Naive B cell (primary cell): Measurements from ENCODE around the gene FGFR1OP2. TPM values are rescaled to one million over a fixed set of nuclear protein-coding genes. Genes with fewer than 3 reads are reported as not detected.

ENCODE experiments used
- ATAC-seq, 2 donors: fragments of 150-1000 bp; cut with Tn5 transposase; 2 replicates each; pipeline ENCODE4 v1.10.0; 2021; ENCODE audit warnings: low read depth in 2 of 2, mild to moderate bottlenecking in 2 of 2, moderate library complexity in 2 of 2
- DNase-seq: peaks from one replicate; pipeline ENCODE4 v3.0.0; 2022
- H3K27ac Mint-ChIP-seq, 6 donors: one replicate each; pipeline ENCODE4 v1.8.0; 2020 to 2022; ENCODE audit warnings: mild to moderate bottlenecking in 6 of 6, mixed read lengths in 6 of 6, moderate library complexity in 5 of 6, inconsistent platforms in 2 of 6
- H3K27me3 Mint-ChIP-seq, 3 donors: one replicate each; pipeline ENCODE4 v1.8.0; 2021 to 2022; ENCODE audit warnings: mixed read lengths in 3 of 3, mild to moderate bottlenecking in 1 of 3
- H3K36me3 Mint-ChIP-seq, 2 donors: one replicate each; pipeline ENCODE4 v1.8.0; 2020 to 2022; ENCODE audit warnings: mixed read lengths in 2 of 2, inconsistent platforms in 1 of 2, mild to moderate bottlenecking in 1 of 2
- H3K4me1 Mint-ChIP-seq, 3 donors: one replicate each; pipeline ENCODE4 v1.8.0; 2020 to 2022; ENCODE audit warnings: mixed read lengths in 3 of 3, inconsistent platforms in 1 of 3, mild to moderate bottlenecking in 1 of 3, moderate library complexity in 1 of 3
- H3K4me3 Mint-ChIP-seq, 8 donors: one replicate each; pipeline ENCODE4 v1.8.0; 2020 to 2022; ENCODE audit warnings: mild to moderate bottlenecking in 8 of 8, mixed read lengths in 8 of 8, moderate library complexity in 8 of 8, inconsistent platforms in 2 of 8
- H3K9me3 Mint-ChIP-seq, 7 donors: one replicate each; pipeline ENCODE4 v1.8.0; 2020 to 2022; ENCODE audit warnings: mixed read lengths in 7 of 7, mild to moderate bottlenecking in 5 of 7, inconsistent platforms in 2 of 7, moderate library complexity in 1 of 7
- polyA plus RNA-seq, 6 donors: library from polyadenylated mRNA; unstranded; fragments of 300-500 nt; fragmentation: Illumina TruSeq; gene quantifications; one replicate each; pipeline ENCODE4 v1.2.3, GENCODE V29; 2021; ENCODE audit warnings: low read depth in 6 of 6

The FGFR1OP2 gene
- polyA plus RNA-seq, 6 donors from 2014 or later = 54.2 to 68.4 (median 59.5) TPM

DNA sequence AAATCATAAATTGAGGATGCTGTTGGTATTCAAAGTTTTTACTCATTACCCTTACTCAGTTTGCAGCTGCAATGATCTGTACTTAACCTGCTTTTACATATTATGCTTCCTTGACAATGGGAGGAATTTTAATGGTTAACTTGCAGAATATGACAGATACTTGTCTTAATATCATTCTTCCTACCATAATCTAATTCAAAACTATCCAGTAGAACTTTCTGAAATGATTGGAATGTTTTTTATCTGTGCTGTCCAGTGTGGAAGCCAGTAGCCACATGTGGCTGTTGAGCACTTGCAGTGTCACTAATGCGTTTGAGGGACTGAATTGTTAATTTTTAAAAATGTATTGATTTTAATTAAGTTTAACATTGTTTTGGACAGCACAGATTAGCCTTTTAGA lies 23.5 kb downstream of the FGFR1OP2 start:
- peak overlapping the region in 1 of 6 donors; percentile 67 for H3K27ac Mint-ChIP-seq

DNA sequence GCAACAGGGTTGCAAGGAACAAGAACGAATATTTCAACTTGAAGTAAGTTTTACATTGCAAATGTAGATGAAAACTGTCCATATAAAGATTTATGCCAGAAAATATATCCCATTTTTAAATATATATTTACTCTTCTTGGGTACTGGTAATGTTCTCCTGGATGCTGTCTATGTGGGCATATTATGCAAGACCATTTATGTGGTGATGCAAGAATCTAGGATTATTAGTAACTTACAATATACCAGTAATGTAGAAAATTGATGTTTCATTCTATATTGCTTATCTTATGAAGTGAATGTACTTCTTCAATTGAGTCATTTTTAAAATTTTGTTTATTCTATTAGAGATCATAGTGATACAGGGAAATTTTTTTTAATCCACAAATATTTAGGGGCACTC lies 25.1 kb downstream of the FGFR1OP2 start:
- Mint-ChIP-seq H3K27ac (peak overlapping the region in 1 of 6 donors; percentile 51), H3K4me3 (no peak overlapping the region), H3K36me3 (peaks cover 0 to 18% of the 10 kb centered on the region in 2 donors), H3K9me3 (no peaks in the 10 kb centered on the region), H3K4me1 (no peaks in the 10 kb centered on the region), H3K27me3 (no peaks in the 10 kb centered on the region)
- ATAC-seq (no peak), DNase-seq (no peak)

More for the DNA sequence above, 23.5 kb downstream of the FGFR1OP2 start:
- Mint-ChIP-seq H3K4me3 (no peak overlapping the region), H3K4me1 (peaks cover 0 to 3% (median 0%) of the 10 kb centered on the region in 3 donors), H3K27me3 (no peaks in the 10 kb centered on the region), H3K9me3 (no peaks in the 10 kb centered on the region), H3K36me3 (peaks cover 8 to 19% of the 10 kb centered on the region in 2 donors)
- no peak for DNase-seq
- ATAC-seq = no peak

DNA sequence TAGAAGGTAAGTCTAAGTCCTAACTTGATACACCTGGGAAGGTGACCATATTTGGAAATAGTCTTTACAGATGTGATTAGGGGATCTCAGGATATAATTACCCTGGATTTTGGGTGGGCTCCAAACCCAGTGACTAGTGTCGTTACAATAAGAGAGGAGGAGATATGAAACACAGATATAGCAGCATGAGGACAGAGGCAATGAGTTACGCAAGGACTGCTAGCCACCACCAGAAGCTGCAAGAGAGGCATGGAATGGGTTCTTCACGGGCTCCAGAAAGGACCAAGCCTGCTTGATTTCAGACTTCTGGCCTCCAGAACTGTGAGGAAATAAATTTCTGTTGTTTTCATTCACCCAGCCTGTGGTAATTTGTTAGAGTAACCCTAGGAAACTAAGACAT lies 28.6 kb downstream of the FGFR1OP2 start:
- Mint-ChIP-seq H3K27ac (no peak overlapping the region), H3K9me3 (no peaks in the 10 kb centered on the region)
- DNase-seq = no peak

DNA sequence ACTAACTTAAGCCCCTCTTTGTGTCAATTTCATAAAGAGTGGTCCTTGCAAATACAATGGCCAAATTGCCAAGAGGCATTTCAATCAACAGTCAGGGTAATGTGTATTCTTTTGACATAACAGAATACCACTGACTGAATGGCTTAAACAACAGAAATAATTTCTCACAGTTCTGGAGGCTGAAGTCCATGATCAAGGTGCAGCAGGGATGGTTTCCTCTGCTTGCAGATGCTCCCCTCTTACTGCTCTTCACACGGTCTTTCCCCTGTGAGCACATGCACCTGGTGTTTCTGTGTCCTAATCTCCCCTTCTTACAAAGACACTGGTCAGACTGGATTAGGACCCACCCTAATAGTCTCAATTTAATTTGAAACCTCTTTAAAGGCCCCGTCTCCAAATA lies 31.9 kb downstream of the FGFR1OP2 start:
- Mint-ChIP-seq H3K27ac (peak overlapping the region in 2 of 6 donors; percentile 18 to 24), H3K27me3 (no peaks in the 10 kb centered on the region), H3K4me1 (peaks cover 5 to 14% (median 12%) of the 10 kb centered on the region in 3 donors), H3K36me3 (peaks cover 13 to 15% of the 10 kb centered on the region in 2 donors), H3K9me3 (no peaks in the 10 kb centered on the region), H3K4me3 (no peak overlapping the region)
- ATAC-seq (no peak), DNase-seq (no peak)

More for the DNA sequence above, 28.6 kb downstream of the FGFR1OP2 start:
- Mint-ChIP-seq H3K36me3 (peaks cover 0 to 12% of the 10 kb centered on the region in 2 donors), H3K4me3 (no peak overlapping the region), H3K4me1 (peaks cover 0 to 9% (median 9%) of the 10 kb centered on the region in 3 donors), H3K27me3 (no peaks in the 10 kb centered on the region)
- no peak for ATAC-seq

DNA sequence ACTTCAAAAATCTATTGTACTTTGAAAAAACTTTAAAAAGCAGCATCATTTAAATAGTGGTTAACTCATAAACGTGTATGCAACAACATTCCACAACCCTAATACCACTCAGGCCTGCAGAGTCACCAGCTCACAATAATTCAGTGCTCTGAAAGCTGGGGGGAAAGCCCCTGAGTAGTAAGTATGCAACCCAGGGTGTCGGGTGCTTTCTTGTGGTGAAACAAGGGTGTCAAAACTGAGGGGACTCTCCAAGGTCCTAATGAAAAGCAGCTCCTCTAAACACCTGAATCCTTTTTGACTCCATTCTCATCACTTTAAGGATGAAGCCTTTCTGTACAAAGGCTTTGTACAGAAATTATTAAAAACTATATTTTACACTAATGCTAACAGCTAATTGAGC lies 33.7 kb downstream of the FGFR1OP2 start:
- H3K36me3 Mint-ChIP-seq = peaks cover 13 to 24% of the 10 kb centered on the region in 2 donors
- peak; percentile 98 to 99 for ATAC-seq
- peaks cover 18 to 24% (median 20%) of the 10 kb centered on the region in 3 donors for H3K4me1 Mint-ChIP-seq
- DNase-seq = peak; percentile 18
- no peak overlapping the region for H3K4me3 Mint-ChIP-seq
- H3K9me3 Mint-ChIP-seq = no peaks in the 10 kb centered on the region
- H3K27ac Mint-ChIP-seq = no peak overlapping the region
- no peaks in the 10 kb centered on the region for H3K27me3 Mint-ChIP-seq

DNA sequence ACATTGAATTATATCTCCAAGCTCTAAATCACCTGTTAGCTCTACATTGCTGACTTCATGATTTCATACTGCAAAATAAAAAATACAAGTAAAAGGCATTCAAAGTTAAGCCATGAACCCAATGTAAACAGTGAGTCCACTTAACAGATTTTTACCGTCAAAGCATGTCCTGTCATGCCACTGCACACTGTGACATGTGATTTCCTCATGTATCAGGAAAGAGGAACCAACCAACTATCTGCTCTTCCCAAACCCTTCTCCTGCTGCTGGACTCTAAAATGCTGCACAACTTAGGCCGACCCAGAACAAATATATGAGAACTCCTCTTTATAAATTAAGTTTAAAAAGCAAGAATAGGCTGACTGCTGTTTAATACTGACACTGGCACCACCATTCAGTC lies 38.4 kb downstream of the FGFR1OP2 start:
- Mint-ChIP-seq H3K36me3 (peaks cover 23 to 27% of the 10 kb centered on the region in 2 donors), H3K4me1 (peaks cover 18% of the 10 kb centered on the region in 3 donors), H3K27ac (peak overlapping the region in 3 of 6 donors; percentile 2 to 36 (median 8)), H3K4me3 (no peak overlapping the region), H3K27me3 (no peaks in the 10 kb centered on the region), H3K9me3 (no peaks in the 10 kb centered on the region)
- no peak for DNase-seq
- ATAC-seq = no peak

DNA sequence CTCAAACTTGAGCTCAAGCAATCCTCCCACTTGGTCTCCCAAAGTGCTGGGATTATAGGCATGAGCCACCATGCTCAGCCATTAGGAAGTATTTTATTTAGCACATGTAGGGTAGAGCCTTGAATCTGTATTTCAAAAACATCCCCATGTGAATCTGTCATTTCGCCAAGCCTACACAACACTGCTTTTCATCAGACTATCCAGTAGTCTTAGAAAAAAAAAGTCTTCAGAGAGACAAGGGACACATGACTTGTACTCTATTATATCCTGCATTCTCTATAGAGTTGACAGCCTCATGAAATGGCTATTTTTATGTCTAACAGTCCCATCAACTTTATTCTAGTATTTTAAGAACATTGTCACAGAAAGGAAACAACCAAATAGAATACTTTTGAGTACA lies 40.5 kb downstream of the FGFR1OP2 start:
- no peak for DNase-seq
- Mint-ChIP-seq H3K36me3 (peaks cover 31 to 32% of the 10 kb centered on the region in 2 donors), H3K9me3 (no peaks in the 10 kb centered on the region), H3K4me1 (peaks cover 13 to 18% (median 14%) of the 10 kb centered on the region in 3 donors), H3K4me3 (no peak overlapping the region), H3K27me3 (no peaks in the 10 kb centered on the region), H3K27ac (no peak overlapping the region)
- ATAC-seq = no peak

DNA sequence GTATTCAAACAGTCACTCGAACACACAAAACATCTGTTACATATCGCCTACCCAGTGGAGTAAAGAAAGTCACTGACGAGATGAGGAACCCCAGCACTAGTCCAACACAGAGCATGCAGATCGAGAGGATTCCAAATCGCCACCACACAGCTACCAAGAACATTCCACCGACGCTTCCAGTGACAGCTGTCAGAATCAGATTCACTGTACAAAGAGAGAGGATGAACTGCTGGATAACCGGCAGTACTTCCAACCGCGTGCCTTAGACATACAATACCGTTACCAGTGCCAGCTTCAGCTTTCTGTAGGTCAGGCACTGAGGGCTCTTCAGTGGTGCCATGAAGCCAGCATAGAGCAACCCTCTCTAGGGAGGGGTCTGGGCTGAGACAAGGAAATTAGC lies 41.5 kb downstream of the FGFR1OP2 start:
- H3K36me3 Mint-ChIP-seq = peaks cover 25 to 29% of the 10 kb centered on the region in 2 donors
- H3K27me3 Mint-ChIP-seq = no peaks in the 10 kb centered on the region
- no peak for DNase-seq
- peak overlapping the region in 2 of 6 donors; percentile 61 to 88 for H3K27ac Mint-ChIP-seq
- no peak overlapping the region for H3K4me3 Mint-ChIP-seq
- peaks cover 11 to 13% (median 13%) of the 10 kb centered on the region in 3 donors for H3K4me1 Mint-ChIP-seq
- H3K9me3 Mint-ChIP-seq = no peaks in the 10 kb centered on the region
- ATAC-seq = no peak

DNA sequence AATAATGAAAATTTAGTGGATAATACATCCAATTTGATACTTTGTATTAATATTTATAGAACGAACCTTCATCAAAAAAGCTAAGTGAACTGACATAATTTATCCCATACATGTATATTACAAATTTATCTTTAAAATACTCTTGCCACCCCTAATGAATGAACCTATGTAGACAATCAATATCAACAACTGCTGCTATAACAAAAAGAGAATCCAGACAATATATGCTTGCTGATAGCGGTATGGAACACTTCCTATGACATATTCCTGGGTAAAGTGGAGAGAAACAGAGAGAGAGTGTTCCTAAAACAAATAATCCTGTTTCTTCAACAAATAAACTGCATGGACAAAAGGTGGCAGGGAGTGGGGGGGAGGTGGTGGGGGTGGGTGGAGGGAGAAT lies 44.6 kb downstream of the FGFR1OP2 start:
- ATAC-seq (no peak), DNase-seq (no peak)
- Mint-ChIP-seq H3K9me3 (no peaks in the 10 kb centered on the region), H3K27ac (peak overlapping the region in 1 of 6 donors; percentile 21), H3K27me3 (no peaks in the 10 kb centered on the region), H3K4me3 (no peak overlapping the region), H3K4me1 (peaks cover 0 to 5% (median 0%) of the 10 kb centered on the region in 3 donors), H3K36me3 (peaks cover 39 to 48% of the 10 kb centered on the region in 2 donors)

DNA sequence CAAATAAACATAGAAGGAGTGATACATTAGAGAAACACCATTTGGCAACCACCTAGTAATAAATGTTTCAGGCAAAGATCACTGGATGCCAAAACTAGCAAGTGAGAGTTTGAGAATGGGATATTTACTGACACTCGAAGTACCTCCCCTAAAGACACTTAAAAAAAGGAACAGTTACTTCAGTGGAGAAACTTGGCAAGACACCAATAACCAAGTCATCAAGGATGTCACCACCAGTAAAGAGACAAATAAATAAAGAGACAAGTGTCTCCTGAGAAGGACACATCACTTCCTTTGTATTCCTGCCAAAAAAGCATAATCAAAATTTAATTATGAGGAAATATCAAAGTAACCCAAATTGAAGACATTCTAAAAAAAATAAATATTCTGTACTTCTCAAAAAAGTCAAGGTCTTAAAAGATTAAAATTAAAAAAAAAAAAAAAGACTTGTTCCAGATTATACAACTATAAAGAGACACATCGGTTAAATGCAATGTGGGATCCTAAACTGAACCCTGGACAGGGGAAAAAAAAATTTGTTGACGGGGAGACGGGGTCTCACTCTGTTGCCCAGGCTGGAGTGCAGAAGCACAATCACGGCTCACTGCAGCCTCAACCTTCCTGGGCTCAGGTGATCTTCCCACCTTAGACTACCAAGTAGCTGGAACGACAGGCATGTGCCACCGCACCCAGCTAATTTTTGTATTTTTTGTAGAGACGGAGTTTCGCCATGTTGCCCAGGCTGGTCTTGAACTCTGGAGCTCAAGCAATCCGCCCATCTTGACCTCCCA lies 49.6 kb downstream of the FGFR1OP2 start:
- peaks cover 31 to 54% of the 10 kb centered on the region in 2 donors for H3K36me3 Mint-ChIP-seq
- DNase-seq (no peak), ATAC-seq (no peak)
- no peak overlapping the region for H3K27ac Mint-ChIP-seq
- H3K4me3 Mint-ChIP-seq = no peak overlapping the region
- no peaks in the 10 kb centered on the region for H3K9me3 Mint-ChIP-seq
- H3K27me3 Mint-ChIP-seq = no peaks in the 10 kb centered on the region
- H3K4me1 Mint-ChIP-seq = peaks cover 0 to 6% (median 0%) of the 10 kb centered on the region in 3 donors

DNA sequence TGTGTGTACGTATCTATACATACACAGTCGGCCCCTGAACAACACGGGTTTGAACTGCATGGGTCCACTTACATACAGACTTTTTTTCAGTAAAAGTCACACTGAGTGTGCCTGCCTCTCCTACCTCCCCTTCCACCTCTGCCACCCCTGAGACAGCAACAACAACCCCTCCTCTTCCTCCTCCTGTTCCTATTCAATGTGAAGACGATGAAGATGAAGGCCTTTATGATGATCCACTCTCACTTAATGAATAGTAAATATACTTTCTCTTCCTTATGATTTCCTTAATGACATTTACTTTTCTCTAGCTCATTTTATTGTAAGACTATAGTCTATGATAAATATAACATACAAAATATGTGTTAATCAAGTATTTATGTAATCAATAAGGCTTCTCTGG lies 50.4 kb downstream of the FGFR1OP2 start:
- DNase-seq (no peak), ATAC-seq (no peak)
- Mint-ChIP-seq H3K27ac (no peak overlapping the region), H3K36me3 (peaks cover 36 to 45% of the 10 kb centered on the region in 2 donors), H3K4me1 (peaks cover 0 to 6% (median 0%) of the 10 kb centered on the region in 3 donors), H3K4me3 (no peak overlapping the region), H3K9me3 (no peaks in the 10 kb centered on the region), H3K27me3 (no peaks in the 10 kb centered on the region)

DNA sequence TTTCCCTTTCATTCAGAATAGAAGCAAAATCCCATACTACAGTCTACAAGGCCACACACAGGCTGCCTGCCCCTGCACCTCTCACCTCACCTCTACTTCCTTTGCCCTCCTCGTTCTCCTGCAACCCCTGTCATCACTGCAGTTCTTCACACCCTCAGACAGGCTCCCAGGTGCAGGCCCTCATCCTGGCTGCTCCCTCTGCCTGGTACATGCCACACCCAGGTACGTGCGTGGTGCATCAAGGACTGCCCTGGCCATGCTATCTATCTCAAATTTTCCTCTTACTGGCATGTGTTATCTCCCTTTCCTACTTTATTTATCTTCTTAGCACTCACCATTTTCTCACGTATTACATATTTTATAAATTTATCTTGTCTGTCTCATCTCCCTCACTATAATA lies 51.6 kb downstream of the FGFR1OP2 start:
- no peak for DNase-seq
- Mint-ChIP-seq H3K36me3 (peaks cover 36 to 43% of the 10 kb centered on the region in 2 donors), H3K9me3 (no peaks in the 10 kb centered on the region), H3K27me3 (no peaks in the 10 kb centered on the region), H3K27ac (peak overlapping the region in 2 of 6 donors; percentile 1 to 7), H3K4me3 (no peak overlapping the region), H3K4me1 (peaks cover 0 to 6% (median 0%) of the 10 kb centered on the region in 3 donors)
- no peak for ATAC-seq

DNA sequence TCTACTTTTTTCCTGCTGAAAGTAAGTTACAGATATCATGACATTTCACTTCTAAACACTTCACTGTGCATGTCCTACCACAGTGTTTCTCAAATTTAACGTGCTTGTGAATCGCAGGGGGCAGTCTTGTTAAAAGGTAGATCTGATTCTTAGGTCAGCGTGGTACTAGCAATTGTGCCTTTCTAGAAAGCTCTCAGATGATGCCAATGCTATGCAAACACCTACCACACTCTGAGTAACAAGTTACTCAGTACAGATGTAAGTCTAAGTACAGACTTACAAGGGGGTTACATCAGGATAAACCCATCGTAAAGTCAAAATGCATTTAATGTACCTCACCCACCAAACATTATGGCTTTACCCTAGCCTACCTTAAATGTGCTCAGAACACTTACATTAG lies 53.6 kb downstream of the FGFR1OP2 start:
- H3K4me1 Mint-ChIP-seq = peaks cover 0 to 6% (median 0%) of the 10 kb centered on the region in 3 donors
- H3K27me3 Mint-ChIP-seq = no peaks in the 10 kb centered on the region
- no peaks in the 10 kb centered on the region for H3K9me3 Mint-ChIP-seq
- no peak overlapping the region for H3K27ac Mint-ChIP-seq
- peaks cover 36 to 37% of the 10 kb centered on the region in 2 donors for H3K36me3 Mint-ChIP-seq
- no peak for DNase-seq
- no peak overlapping the region for H3K4me3 Mint-ChIP-seq
- no peak for ATAC-seq

DNA sequence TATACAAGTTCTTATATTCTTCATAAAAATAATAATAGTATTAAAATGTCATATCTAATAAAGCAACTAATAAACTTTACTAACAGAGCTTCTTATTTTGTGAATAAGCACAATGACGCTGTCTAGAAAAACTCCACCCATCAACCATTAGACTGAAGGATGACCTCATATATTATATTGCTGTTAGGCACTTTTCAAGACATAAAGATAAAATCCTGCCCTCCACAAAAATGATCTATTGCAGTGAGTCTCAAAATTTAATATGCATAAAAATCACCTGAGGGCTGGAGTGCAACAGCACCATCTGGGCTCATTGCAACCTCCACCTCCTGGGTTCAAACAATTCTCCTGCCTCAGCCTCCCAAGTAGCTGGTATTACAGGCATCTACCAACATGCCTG lies 55.8 kb downstream of the FGFR1OP2 start:
- Mint-ChIP-seq H3K4me3 (no peak overlapping the region), H3K36me3 (peaks cover 27 to 37% of the 10 kb centered on the region in 2 donors), H3K27me3 (no peaks in the 10 kb centered on the region), H3K4me1 (peaks cover 18 to 19% (median 18%) of the 10 kb centered on the region in 3 donors), H3K9me3 (peaks cover 0 to 8% (median 0%) of the 10 kb centered on the region in 7 donors), H3K27ac (no peak overlapping the region)
- DNase-seq (no peak), ATAC-seq (no peak)
